Kidney (tissue), 14 donors: ENCODE measurements around the gene CPLX1. TPM values are rescaled to one million over a fixed set of nuclear protein-coding genes. Genes with fewer than 3 reads are reported as not detected.
A peak's percentile ranks its signal among the peaks of the same experiment; 100 is the strongest.

Source experiments
- DNase-seq, 5 donors: peaks; one replicate each; pipeline ENCODE4 v3.0.0-alpha.2; 2013 to 2020
- FAIRE-seq: peaks from 2 replicates; lab custom pipeline; 2012; peaks lifted over from hg19 to GRCh38; lab: Jason Lieb, UNC
- H3K27ac ChIP-seq, 2 donors: one replicate each; pipeline ENCODE4 v1.7.0; 2013; ENCODE audit warnings: low read depth in 2 of 2, low read length in 2 of 2, inconsistent platforms in 1 of 2
- H3K27me3 ChIP-seq: one replicate; pipeline ENCODE4 v1.7.1; 2013; ENCODE audit warnings: low read length, inconsistent platforms; ENCODE audit not compliant: control insufficient read depth, insufficient read depth
- H3K36me3 ChIP-seq, 3 donors: one replicate each; pipeline versions ENCODE4 v1.7.0 to v1.7.1; 2013; ENCODE audit warnings: low read length in 3 of 3, control low read depth in 1 of 3, inconsistent platforms in 1 of 3; ENCODE audit not compliant: insufficient read depth in 3 of 3, control insufficient read depth in 2 of 3
- H3K4me1 ChIP-seq, 3 donors: one replicate each; pipeline versions ENCODE4 v1.7.0 to v1.7.1; 2013; ENCODE audit warnings: low read length in 3 of 3, inconsistent platforms in 1 of 3, low read depth in 1 of 3; ENCODE audit not compliant: control insufficient read depth in 2 of 3, insufficient read depth in 2 of 3
- H3K4me3 ChIP-seq, 3 donors: one replicate each; pipeline versions ENCODE4 v1.7.0 to v1.8.1; 2013; ENCODE audit warnings: low read length in 3 of 3, control low read depth in 1 of 3, inconsistent platforms in 1 of 3
- H3K9ac ChIP-seq, 3 donors: one replicate each; pipeline versions ENCODE4 v1.7.0 to v1.7.1; 2013; ENCODE audit warnings: low read length in 3 of 3, control low read depth in 1 of 3, inconsistent platforms in 1 of 3
- H3K9me3 ChIP-seq, 3 donors: one replicate each; pipeline versions ENCODE4 v1.7.0 to v1.7.1; 2013; ENCODE audit warnings: low read length in 3 of 3, control low read depth in 1 of 3, inconsistent platforms in 1 of 3; ENCODE audit not compliant: control insufficient read depth in 2 of 3, insufficient read depth in 1 of 3
- intact Hi-C: fragments of 100-400 bp; cut with DNase I; formaldehyde crosslinking; loops from one replicate; pipeline ENCODE4 v1.11.1; 2022
- polyA plus RNA-seq: library from polyadenylated mRNA; stranded (reverse); fragments of 350-450 nt; fragmentation: Illumina TruSeq; extraction: RNeasy Lipid Tissue Mini Kit (QIAGEN cat#74804); gene quantifications from one replicate; pipeline ENCODE4 v1.2.3, GENCODE V29; 2014; ENCODE audit warnings: low read depth, low replicate concordance; ENCODE audit not compliant: insufficient read depth
- total RNA-seq: library from RNA; stranded (reverse); fragmentation: NEBNext Ultra II Directional; extraction: Animal tissue kit (Norgen Biotek cat#: 25700); gene quantifications from one replicate; pipeline ENCODE4 v1.2.1, GENCODE V29; 2021
- TF ChIP-seq, protein P1 (sequence below): IDR thresholded peaks from 3 replicates; pipeline ENCODE4 v1.5.1; 2012; ENCODE audit warnings: mild to moderate bottlenecking, moderate library complexity, borderline replicate concordance; ENCODE audit not compliant: insufficient read depth; ENCODE audit errors: extremely low read depth
- donor health status: control.
- donor health status: control.
- donor health status: control.
- donor health status: control.
- donor health status: control.
- donor health status: DM: yes; HTN: yes; CAD: no.
- donor health status: Normal renal cell carcinoma (clear cell type).

The CPLX1 gene
- total and polyA plus RNA-seq, 2 donors from 2014 or later = 3.9 to 10.2 TPM

DNA sequence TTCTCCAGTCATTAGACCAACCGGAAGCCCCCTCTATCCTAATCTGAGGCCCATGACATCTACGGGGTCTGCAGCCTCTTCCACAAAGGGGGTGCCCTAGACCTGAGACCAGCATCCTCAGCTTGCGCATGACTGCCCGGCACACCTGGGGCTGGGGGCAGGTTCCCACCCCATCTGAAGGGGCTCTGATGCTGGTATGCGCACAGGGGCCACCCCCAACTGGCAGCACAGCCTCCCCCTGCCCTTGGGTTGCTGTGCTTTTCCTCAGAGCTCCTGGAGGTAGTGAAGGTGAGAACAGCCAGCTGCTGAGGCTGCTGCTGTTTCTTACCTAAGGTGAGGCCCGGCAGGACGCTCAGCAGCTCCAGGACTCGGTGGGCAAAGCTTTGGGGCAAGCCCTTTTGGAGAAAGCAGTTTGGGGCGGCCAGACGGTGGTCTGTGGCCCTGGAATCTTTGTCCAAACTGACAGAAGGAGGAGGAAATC, 18.9 kb upstream of the CPLX1 start:
- H3K36me3 ChIP-seq = no peaks in the 10 kb centered on the region
- no peak overlapping the region for H3K4me3 ChIP-seq
- H3K9ac ChIP-seq = no peak overlapping the region
- no peak for FAIRE-seq
- no peak overlapping the region for H3K27ac ChIP-seq
- H3K27me3 ChIP-seq = no peaks in the 10 kb centered on the region
- DNase-seq = peak in 1 of 5 donors; percentile 39
- TF ChIP-seq, protein P1, sequence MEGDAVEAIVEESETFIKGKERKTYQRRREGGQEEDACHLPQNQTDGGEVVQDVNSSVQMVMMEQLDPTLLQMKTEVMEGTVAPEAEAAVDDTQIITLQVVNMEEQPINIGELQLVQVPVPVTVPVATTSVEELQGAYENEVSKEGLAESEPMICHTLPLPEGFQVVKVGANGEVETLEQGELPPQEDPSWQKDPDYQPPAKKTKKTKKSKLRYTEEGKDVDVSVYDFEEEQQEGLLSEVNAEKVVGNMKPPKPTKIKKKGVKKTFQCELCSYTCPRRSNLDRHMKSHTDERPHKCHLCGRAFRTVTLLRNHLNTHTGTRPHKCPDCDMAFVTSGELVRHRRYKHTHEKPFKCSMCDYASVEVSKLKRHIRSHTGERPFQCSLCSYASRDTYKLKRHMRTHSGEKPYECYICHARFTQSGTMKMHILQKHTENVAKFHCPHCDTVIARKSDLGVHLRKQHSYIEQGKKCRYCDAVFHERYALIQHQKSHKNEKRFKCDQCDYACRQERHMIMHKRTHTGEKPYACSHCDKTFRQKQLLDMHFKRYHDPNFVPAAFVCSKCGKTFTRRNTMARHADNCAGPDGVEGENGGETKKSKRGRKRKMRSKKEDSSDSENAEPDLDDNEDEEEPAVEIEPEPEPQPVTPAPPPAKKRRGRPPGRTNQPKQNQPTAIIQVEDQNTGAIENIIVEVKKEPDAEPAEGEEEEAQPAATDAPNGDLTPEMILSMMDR = no peak
- intact Hi-C loops = no loop called here
- H3K4me1 ChIP-seq = no peaks in the 10 kb centered on the region
- H3K9me3 ChIP-seq = no peaks in the 10 kb centered on the region

DNA sequence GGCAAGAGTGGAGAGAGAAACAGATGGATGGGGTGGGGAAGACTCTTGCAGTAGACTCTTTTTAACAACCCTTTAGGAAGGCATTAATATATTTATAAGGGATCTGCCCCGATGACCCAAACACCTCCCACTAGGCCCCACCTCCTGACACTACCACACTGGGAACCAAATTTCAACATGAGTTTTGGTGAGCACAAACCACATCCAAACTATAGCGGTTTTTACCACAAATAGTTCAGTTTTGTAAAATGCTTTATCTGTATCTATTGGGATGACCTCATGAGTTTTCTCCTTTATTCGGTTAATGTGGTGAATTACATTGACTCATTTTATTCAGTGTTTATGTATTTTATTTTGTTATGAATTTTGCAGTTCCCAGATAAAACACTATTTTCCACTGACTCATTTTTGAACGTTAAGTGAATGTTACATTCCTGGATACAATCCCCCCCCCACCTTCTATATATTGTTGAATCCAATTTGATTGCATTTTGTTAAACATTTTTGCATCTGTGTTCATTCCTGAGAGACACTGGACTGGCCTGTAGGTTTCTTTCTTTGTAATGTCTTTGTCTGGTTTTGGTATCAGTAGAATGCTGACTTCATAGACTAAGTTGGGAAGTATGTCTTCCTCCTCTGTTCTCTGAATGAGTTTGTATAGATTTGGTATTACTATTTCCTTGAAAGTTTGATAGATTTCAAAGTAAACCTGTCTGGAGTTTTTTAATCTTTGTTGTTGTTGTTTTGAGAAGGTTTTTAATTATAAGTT, 13.9 kb upstream of the CPLX1 start:
- H3K27ac ChIP-seq = no peak overlapping the region
- no peak overlapping the region for H3K9ac ChIP-seq
- intact Hi-C loops = no loop called here
- no peaks in the 10 kb centered on the region for H3K4me1 ChIP-seq
- no peaks in the 10 kb centered on the region for H3K27me3 ChIP-seq
- H3K36me3 ChIP-seq = no peaks in the 10 kb centered on the region
- FAIRE-seq (no peak), DNase-seq (no peak)
- H3K4me3 ChIP-seq = no peak overlapping the region
- TF ChIP-seq, protein P1 = no peak
- peaks cover 0 to 11% (median 2%) of the 10 kb centered on the region in 3 donors for H3K9me3 ChIP-seq

DNA sequence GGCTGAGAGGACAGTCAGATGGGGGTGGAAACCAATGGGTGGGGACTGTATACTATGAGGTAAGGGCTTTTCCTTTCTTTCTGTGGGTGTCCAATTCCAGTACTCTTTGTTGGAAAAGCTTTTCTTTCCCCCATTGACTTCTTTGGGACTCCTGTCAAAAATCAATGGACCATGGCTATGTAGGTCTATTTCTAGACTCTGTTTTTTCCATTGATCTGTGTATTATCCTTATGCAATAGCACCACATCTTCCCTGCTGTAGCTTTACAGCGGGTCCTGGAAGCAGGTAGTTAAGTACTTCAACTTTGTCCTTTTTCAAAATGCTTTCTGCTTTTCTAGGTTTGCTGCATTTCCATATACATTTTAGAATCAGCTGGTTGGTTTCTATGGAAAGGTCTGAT, 11.8 kb upstream of the CPLX1 start:
- no peaks in the 10 kb centered on the region for H3K36me3 ChIP-seq
- intact Hi-C loops = no loop called here
- FAIRE-seq (no peak), DNase-seq (no peak)
- H3K9me3 ChIP-seq = peaks cover 0 to 11% (median 2%) of the 10 kb centered on the region in 3 donors
- no peak overlapping the region for H3K9ac ChIP-seq
- TF ChIP-seq, protein P1 = no peak
- H3K27me3 ChIP-seq = no peaks in the 10 kb centered on the region
- no peak overlapping the region for H3K4me3 ChIP-seq
- no peak overlapping the region for H3K27ac ChIP-seq
- no peaks in the 10 kb centered on the region for H3K4me1 ChIP-seq
